ENCODE measurements around the gene APPL1.

APPL1 gene

GRCh38 chr3:57227204-57227929, at the start of gene APPL1:
Gene APPL1, plus strand, starts transcription at chr3:57227729. Its CDS starts 155 bp downstream, at chr3:57227884.
- peak; percentile 76 to 83 for DNase-seq (ENCODE audit: low read depth in 1 of 2, low spot score in 1 of 2)

GRCh38 chr3:57179580-57180410, 47.7 kb upstream of the APPL1 start:
- no peak for DNase-seq (ENCODE audit: low read depth in 1 of 2, low spot score in 1 of 2)

- no peak for DNase-seq (ENCODE audit: low read depth in 1 of 2, low spot score in 1 of 2)
Observed at GRCh38 chr3:57184526-57184925, 43.0 kb upstream of the APPL1 start.

- no peak for DNase-seq (ENCODE audit: low read depth in 1 of 2, low spot score in 1 of 2)
Observed at GRCh38 chr3:57192028-57192427, 35.5 kb upstream of the APPL1 start.

GRCh38 chr3:57194641-57195040, 32.9 kb upstream of the APPL1 start:
- DNase-seq (ENCODE audit: low read depth in 1 of 2, low spot score in 1 of 2), result no peak

- no peak for DNase-seq (ENCODE audit: low read depth in 1 of 2, low spot score in 1 of 2)
Observed at GRCh38 chr3:57199895-57200297, 27.6 kb upstream of the APPL1 start, which contains the start of gene HESX1. Gene HESX1, minus strand, starts transcription at chr3:57199978. Its CDS starts 60 bp downstream, at chr3:57199918.

- no peak for DNase-seq (ENCODE audit: low read depth in 1 of 2, low spot score in 1 of 2)
Observed at GRCh38 chr3:57206423-57206822, 21.1 kb upstream of the APPL1 start.

GRCh38 chr3:57221883-57222282, 5.6 kb upstream of the APPL1 start:
- no peak for DNase-seq (ENCODE audit: low read depth in 1 of 2, low spot score in 1 of 2)

GRCh38 chr3:57224856-57225255, 2.7 kb upstream of the APPL1 start:
- no peak for DNase-seq (ENCODE audit: low read depth in 1 of 2, low spot score in 1 of 2)

GRCh38 chr3:57226176-57226575, 1.4 kb upstream of the APPL1 start:
- DNase-seq (ENCODE audit: low read depth in 1 of 2, low spot score in 1 of 2), result no peak

GRCh38 chr3:57227930-57228751, 612 bp downstream of the APPL1 start:
- peak; percentile 10 to 11 for DNase-seq (ENCODE audit: low read depth in 1 of 2, low spot score in 1 of 2)

- no peak for DNase-seq (ENCODE audit: low read depth in 1 of 2, low spot score in 1 of 2)
Observed at GRCh38 chr3:57230006-57230405, 2.5 kb downstream of the APPL1 start.

- DNase-seq (ENCODE audit: low read depth in 1 of 2, low spot score in 1 of 2), result no peak
Observed at GRCh38 chr3:57233799-57234198, 6.3 kb downstream of the APPL1 start.

GRCh38 chr3:57234613-57235575, 7.4 kb downstream of the APPL1 start:
- no peak for DNase-seq (ENCODE audit: low read depth in 1 of 2, low spot score in 1 of 2)

GRCh38 chr3:57244946-57245345, 17.4 kb downstream of the APPL1 start:
- no peak for DNase-seq (ENCODE audit: low read depth in 1 of 2, low spot score in 1 of 2)

- DNase-seq (ENCODE audit: low read depth in 1 of 2, low spot score in 1 of 2), result no peak
Observed at GRCh38 chr3:57252404-57252803, 24.9 kb downstream of the APPL1 start.

- no peak for DNase-seq (ENCODE audit: low read depth in 1 of 2, low spot score in 1 of 2)
Observed at GRCh38 chr3:57256844-57257243, 29.3 kb downstream of the APPL1 start.

GRCh38 chr3:57257678-57258077, 30.1 kb downstream of the APPL1 start:
- no peak for DNase-seq (ENCODE audit: low read depth in 1 of 2, low spot score in 1 of 2)

- DNase-seq (ENCODE audit: low read depth in 1 of 2, low spot score in 1 of 2), result no peak
Observed at GRCh38 chr3:57261119-57261518, 33.6 kb downstream of the APPL1 start.

- no peak for DNase-seq (ENCODE audit: low read depth in 1 of 2, low spot score in 1 of 2)
Observed at GRCh38 chr3:57261929-57262328, 34.4 kb downstream of the APPL1 start.
